Vagina (tissue), 2 donors: ENCODE results near the gene PJA2.

Source experiments
- POLR2A ChIP-seq, 2 donors: fragments of 450-650 bp; IDR thresholded peaks; one replicate each; pipeline ENCODE4 v1.6.1; 2017; ENCODE audit warnings: antibody characterized with exemption in 2 of 2, mild to moderate bottlenecking in 2 of 2, moderate library complexity in 2 of 2
- POLR2AphosphoS5 ChIP-seq, 2 donors: sonication (generic); formaldehyde crosslinking; IDR thresholded peaks; one replicate each; pipeline ENCODE4 v1.9.0; 2017; ENCODE audit warnings: antibody characterized with exemption in 2 of 2, mild to moderate bottlenecking in 2 of 2, low read depth in 1 of 2; ENCODE audit not compliant: insufficient read depth in 1 of 2

- no peak for TF ChIP-seq POLR2AphosphoS5 (IDR thresholded peaks at IDR 0.05; ENCODE audit: insufficient read depth in 1 of 2, low read depth in 1 of 2)
- TF ChIP-seq POLR2A (IDR thresholded peaks at IDR 0.05) = no peak
Observed at GRCh38 chr5:109454731-109455505, 45.1 kb upstream of the PJA2 start.
